Brain microvascular endothelial cell (primary cell): ENCODE data around the gene IFT81.

ENCODE experiments used
- DNase-seq: peaks from one replicate; pipeline ENCODE4 v3.0.0-alpha.2; 2020
- H3K27ac ChIP-seq: fragments of 250-450 bp; sonication (Bioruptor Pico); 2 replicates; pipeline ENCODE4 v1.5.1; 2020; ENCODE audit warnings: mild to moderate bottlenecking, moderate library complexity
- H3K27me3 ChIP-seq: fragments of 250-450 bp; sonication (Bioruptor Pico); replicated peaks from 2 replicates; pipeline ENCODE4 v1.5.1; 2020; ENCODE audit warnings: mild to moderate bottlenecking
- H3K36me3 ChIP-seq: fragments of 250-450 bp; sonication (Bioruptor Pico); replicated peaks from 2 replicates; pipeline ENCODE4 v1.5.1; 2020; ENCODE audit warnings: mild to moderate bottlenecking
- H3K4me3 ChIP-seq: 2 replicates; pipeline ENCODE4 v1.5.1; 2011; ENCODE audit warnings: low read depth, mild to moderate bottlenecking, control low read depth, low read length, moderate library complexity
- in situ Hi-C: cut with HindIII; loops from 2 replicates; pipeline ENCODE4 v1.10.0; 2017; ENCODE audit warnings: low sequenced_read_pairs, low pct_ligation_motif_present
- TF ChIP-seq, protein P1 (sequence below): IDR thresholded peaks from 2 replicates; pipeline ENCODE4 v1.5.1; 2011; ENCODE audit warnings: low read depth, mild to moderate bottlenecking, moderate library complexity, low read length, control low read depth, inconsistent platforms; ENCODE audit errors: missing control alignments

IFT81 gene

GRCh38 chr12:110157539-110157938 is 33.4 kb downstream of the IFT81 start:
- in situ Hi-C loops: no loop called here
- Histone ChIP-seq H3K27ac (no peak overlapping the region), H3K36me3 (peaks cover 26% of the 10 kb centered on the region), H3K4me3 (no peak overlapping the region), H3K27me3 (no peaks in the 10 kb centered on the region)
- no peak for DNase-seq
- TF ChIP-seq, protein P1, sequence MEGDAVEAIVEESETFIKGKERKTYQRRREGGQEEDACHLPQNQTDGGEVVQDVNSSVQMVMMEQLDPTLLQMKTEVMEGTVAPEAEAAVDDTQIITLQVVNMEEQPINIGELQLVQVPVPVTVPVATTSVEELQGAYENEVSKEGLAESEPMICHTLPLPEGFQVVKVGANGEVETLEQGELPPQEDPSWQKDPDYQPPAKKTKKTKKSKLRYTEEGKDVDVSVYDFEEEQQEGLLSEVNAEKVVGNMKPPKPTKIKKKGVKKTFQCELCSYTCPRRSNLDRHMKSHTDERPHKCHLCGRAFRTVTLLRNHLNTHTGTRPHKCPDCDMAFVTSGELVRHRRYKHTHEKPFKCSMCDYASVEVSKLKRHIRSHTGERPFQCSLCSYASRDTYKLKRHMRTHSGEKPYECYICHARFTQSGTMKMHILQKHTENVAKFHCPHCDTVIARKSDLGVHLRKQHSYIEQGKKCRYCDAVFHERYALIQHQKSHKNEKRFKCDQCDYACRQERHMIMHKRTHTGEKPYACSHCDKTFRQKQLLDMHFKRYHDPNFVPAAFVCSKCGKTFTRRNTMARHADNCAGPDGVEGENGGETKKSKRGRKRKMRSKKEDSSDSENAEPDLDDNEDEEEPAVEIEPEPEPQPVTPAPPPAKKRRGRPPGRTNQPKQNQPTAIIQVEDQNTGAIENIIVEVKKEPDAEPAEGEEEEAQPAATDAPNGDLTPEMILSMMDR: no peak

DNA sequence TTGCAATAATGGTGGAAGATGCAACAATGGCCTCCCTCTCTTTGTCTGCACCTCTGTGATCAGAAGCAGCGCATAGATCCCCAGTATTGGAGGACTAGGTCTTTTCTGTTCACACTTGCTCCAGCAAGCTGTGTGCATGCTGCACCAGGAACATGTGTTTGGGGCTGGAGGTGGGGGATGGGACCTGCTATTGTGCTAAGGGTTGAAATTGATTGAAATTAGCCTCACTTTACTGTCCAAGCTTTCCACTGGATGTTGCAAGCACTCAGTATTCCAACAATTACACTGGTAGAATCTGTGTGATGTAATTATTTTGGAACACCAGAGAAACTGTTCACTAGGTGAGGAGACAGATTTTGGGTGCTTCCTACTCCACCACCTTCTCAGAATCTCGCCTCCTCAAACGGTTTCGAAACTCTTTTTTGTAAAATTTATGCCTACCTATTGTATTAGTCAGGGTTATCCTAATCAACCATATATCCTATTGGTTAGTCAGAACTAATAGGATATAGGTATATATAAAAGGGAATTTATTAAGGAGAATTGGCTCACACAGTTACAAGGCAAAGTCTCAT is 35.6 kb downstream of the IFT81 start:
- Histone ChIP-seq H3K4me3 (no peak overlapping the region), H3K27me3 (no peaks in the 10 kb centered on the region), H3K27ac (no peak overlapping the region), H3K36me3 (peaks cover 24% of the 10 kb centered on the region)
- in situ Hi-C loops: no loop called here
- no peak for DNase-seq
- TF ChIP-seq, protein P1: no peak

- TF ChIP-seq, protein P1: no peak
- Histone ChIP-seq H3K27me3 (no peaks in the 10 kb centered on the region), H3K27ac (no peak overlapping the region), H3K36me3 (peaks cover 6% of the 10 kb centered on the region), H3K4me3 (no peak overlapping the region)
- in situ Hi-C loops: no loop called here
- DNase-seq: no peak
These were observed 41.5 kb downstream of the IFT81 start for GRCh38 chr12:110165540-110166159.

DNA sequence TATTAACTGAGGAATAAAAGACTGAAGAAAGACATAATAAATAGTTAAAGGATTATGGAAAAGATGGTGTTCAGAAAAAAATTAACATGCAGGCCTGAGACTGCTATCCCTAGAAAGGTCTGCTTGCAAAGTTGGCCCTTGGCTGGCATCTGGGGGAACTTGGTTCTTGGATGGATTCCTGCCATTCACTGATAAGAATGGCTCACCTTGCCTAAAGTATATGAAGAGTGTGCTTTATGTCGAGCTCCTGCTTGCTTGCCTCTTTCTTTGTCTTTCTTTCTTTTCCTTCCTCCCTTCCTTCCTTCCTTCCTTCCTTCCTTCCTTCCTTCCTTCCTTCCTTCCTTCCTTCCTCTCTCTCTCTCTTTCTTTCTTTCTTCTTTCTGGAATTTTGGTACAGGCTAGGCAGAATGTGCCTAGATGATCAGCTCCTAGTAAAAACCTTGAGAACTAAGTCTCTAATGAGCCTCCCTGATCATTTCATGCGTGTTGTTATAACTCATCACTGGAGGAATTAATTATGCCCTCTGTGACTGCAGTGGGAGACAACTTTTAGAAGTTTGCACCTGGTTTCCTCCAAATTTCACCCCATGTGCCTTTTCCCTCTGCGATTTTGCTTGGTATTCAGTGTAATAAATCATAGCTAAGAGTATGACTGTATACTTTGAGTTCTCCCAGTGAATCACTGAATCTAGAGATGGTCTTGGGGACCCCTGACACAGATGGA is 44.7 kb downstream of the IFT81 start:
- H3K27ac ChIP-seq: no peak overlapping the region
- TF ChIP-seq, protein P1: no peak
- peaks cover 6% of the 10 kb centered on the region for H3K36me3 ChIP-seq
- H3K4me3 ChIP-seq: no peak overlapping the region
- DNase-seq: no peak
- in situ Hi-C loops: no loop called here
- no peaks in the 10 kb centered on the region for H3K27me3 ChIP-seq

- no peak overlapping the region for H3K4me3 ChIP-seq
- in situ Hi-C loops: no loop called here
- H3K27ac ChIP-seq: no peak overlapping the region
- H3K27me3 ChIP-seq: no peaks in the 10 kb centered on the region
- TF ChIP-seq, protein P1: no peak
- DNase-seq: no peak
- H3K36me3 ChIP-seq: peaks cover 3% of the 10 kb centered on the region
These were observed 46.5 kb downstream of the IFT81 start for GRCh38 chr12:110170535-110171185.
